Neural cell (in vitro differentiated cells): Measurements from ENCODE around the gene SURF2. TPM values are rescaled to one million over a fixed set of nuclear protein-coding genes. Genes with fewer than 3 reads are reported as not detected.

ENCODE experiments used
- H2AFZ ChIP-seq: fragments of 200-600, 300-800 bp; sonication (generic), shearing (Covaris generic); 2 replicates; pipeline ENCODE4 v1.6.0; 2014; ENCODE audit warnings: low read depth, mild to moderate bottlenecking, antibody characterized with exemption, low read length, moderate library complexity
- H3F3A ChIP-seq: fragments of 200-600 bp; shearing (Covaris generic); 2 replicates; pipeline ENCODE4 v1.6.1; 2016; ENCODE audit warnings: mild to moderate bottlenecking, moderate library complexity, mixed read lengths, antibody characterized with exemption, low read length; ENCODE audit not compliant: insufficient read depth, poor library complexity, severe bottlenecking
- H3K27ac ChIP-seq: fragments of 200-600, 300-800 bp; sonication (generic), shearing (Covaris generic); 2 replicates; pipeline ENCODE4 v1.5.1; 2014; ENCODE audit warnings: mild to moderate bottlenecking, low read length, moderate library complexity
- H3K27me3 ChIP-seq: fragments of 300-800, 200-600 bp; sonication (generic), shearing (Covaris generic); 2 replicates; pipeline ENCODE4 v1.6.0; 2014; ENCODE audit warnings: mild to moderate bottlenecking, low read depth, low read length, moderate library complexity; ENCODE audit not compliant: insufficient read depth
- H3K36me3 ChIP-seq: fragments of 300-800, 200-600 bp; sonication (generic), shearing (Covaris generic); 2 replicates; pipeline ENCODE4 v1.5.1; 2014; ENCODE audit warnings: mild to moderate bottlenecking, antibody characterized with exemption, low read length, moderate library complexity; ENCODE audit not compliant: insufficient read depth
- H3K4me2 ChIP-seq: fragments of 300-800, 200-600 bp; sonication (generic), shearing (Covaris generic); 2 replicates; pipeline ENCODE4 v1.6.0; 2014; ENCODE audit warnings: mild to moderate bottlenecking, low read length
- H3K4me3 ChIP-seq: fragments of 300-800, 200-600 bp; sonication (generic), shearing (Covaris generic); 2 replicates; pipeline ENCODE4 v1.5.1; 2014; ENCODE audit warnings: mild to moderate bottlenecking, low read length, moderate library complexity
- H3K79me2 ChIP-seq: fragments of 200-600 bp; shearing (Covaris generic); replicated peaks from 2 replicates; pipeline ENCODE4 v1.6.0; 2014; ENCODE audit warnings: mild to moderate bottlenecking, low read length, moderate library complexity; ENCODE audit not compliant: insufficient read depth
- H3K9ac ChIP-seq: fragments of 300-800, 200-600 bp; sonication (generic), shearing (Covaris generic); 2 replicates; pipeline ENCODE4 v1.6.1; 2016; ENCODE audit warnings: mild to moderate bottlenecking, low read length, mixed read lengths
- H3K9me2 ChIP-seq: fragments of 200-600 bp; shearing (Covaris generic); 2 replicates; pipeline ENCODE4 v1.6.1; 2016; ENCODE audit warnings: mild to moderate bottlenecking, low read length, mixed read lengths; ENCODE audit not compliant: insufficient read depth
- H3K9me3 ChIP-seq: fragments of 200-600, 300-800 bp; sonication (generic), shearing (Covaris generic); 2 replicates; pipeline ENCODE4 v1.6.1; 2016; ENCODE audit warnings: mild to moderate bottlenecking, mixed run types, low read length, moderate library complexity, mixed read lengths
- H4K20me1 ChIP-seq: fragments of 200-600 bp; shearing (Covaris generic); 2 replicates; pipeline ENCODE4 v1.6.1; 2016; ENCODE audit warnings: mild to moderate bottlenecking, mixed run types; ENCODE audit not compliant: insufficient read depth
- CTCF ChIP-seq: fragments of 450-650 bp; IDR thresholded peaks from 2 replicates; pipeline ENCODE4 v1.5.1; 2014; ENCODE audit warnings: antibody characterized with exemption, mild to moderate bottlenecking, moderate library complexity; ENCODE audit not compliant: poor library complexity, severe bottlenecking
- EP300 ChIP-seq: fragments of 450-650 bp; conservative IDR thresholded peaks from 2 replicates; pipeline ENCODE4 v1.6.1; 2014; ENCODE audit warnings: antibody characterized with exemption, mild to moderate bottlenecking, moderate library complexity; ENCODE audit not compliant: poor library complexity, severe bottlenecking
- EZH2 ChIP-seq: fragments of 200-600, 300-800 bp; shearing (Covaris generic), sonication (generic); IDR thresholded peaks from 2 replicates; pipeline ENCODE4 v1.6.1; 2014; ENCODE audit warnings: antibody characterized with exemption, low read length, borderline replicate concordance, mild to moderate bottlenecking; ENCODE audit not compliant: insufficient read depth, poor library complexity, severe bottlenecking
- MXI1 ChIP-seq: fragments of 450-650 bp; conservative IDR thresholded peaks from 2 replicates; pipeline ENCODE4 v1.6.1; 2014; ENCODE audit warnings: antibody characterized with exemption, mild to moderate bottlenecking; ENCODE audit not compliant: poor library complexity, severe bottlenecking
- POLR2AphosphoS5 ChIP-seq: IDR thresholded peaks from 2 replicates; pipeline ENCODE4 v1.6.1; 2012
- RAD21 ChIP-seq: fragments of 450-650 bp; conservative IDR thresholded peaks from 2 replicates; pipeline ENCODE4 v1.6.1; 2014; ENCODE audit warnings: antibody characterized with exemption, mild to moderate bottlenecking, moderate library complexity
- REST ChIP-seq: IDR thresholded peaks from 2 replicates; pipeline ENCODE4 v1.6.1; 2012; ENCODE audit warnings: borderline replicate concordance
- SMC3 ChIP-seq: fragments of 450-650 bp; conservative IDR thresholded peaks from 2 replicates; pipeline ENCODE4 v1.6.1; 2014; ENCODE audit warnings: antibody characterized with exemption, mild to moderate bottlenecking, moderate library complexity; ENCODE audit not compliant: poor library complexity
- TAF1 ChIP-seq: IDR thresholded peaks from 2 replicates; pipeline ENCODE4 v1.6.1; 2012; ENCODE audit warnings: low read depth
- polyA plus RNA-seq: library from polyadenylated mRNA; depleted of rRNA; stranded (reverse); fragments of >200 nt; gene quantifications from 2 replicates; pipeline ENCODE4 v1.2.3, GENCODE V29; 2014

Gene SURF2
- polyA plus RNA-seq, 1 donor from 2014 or later: 36.4 TPM

- Histone ChIP-seq H3K9me3 (no peaks in the 10 kb centered on the region), H3K9ac (no peak overlapping the region), H3K27me3 (no peaks in the 10 kb centered on the region), H3K27ac (no peak overlapping the region), H3K9me2 (no peaks in the 10 kb centered on the region), H3K36me3 (no peaks in the 10 kb centered on the region), H3K4me3 (no peak overlapping the region), H3F3A (no peaks in the 10 kb centered on the region), H3K4me2 (no peak overlapping the region), H2AFZ (no peak overlapping the region), H3K79me2 (peaks cover 14% of the 10 kb centered on the region), H4K20me1 (no peaks in the 10 kb centered on the region)
- TF ChIP-seq MXI1 (no peak), CTCF (no peak), REST (no peak), TAF1 (no peak), EP300 (no peak), EZH2 (no peak), SMC3 (no peak), RAD21 (no peak), POLR2AphosphoS5 (no peak)
These were observed 24.0 kb upstream of the SURF2 start for GRCh38 chr9:133332381-133332730.

- no peak overlapping the region for H3K4me3 ChIP-seq
- H3K9me2 ChIP-seq: no peaks in the 10 kb centered on the region
- H3K4me2 ChIP-seq: no peak overlapping the region
- H3K36me3 ChIP-seq: no peaks in the 10 kb centered on the region
- H4K20me1 ChIP-seq: no peaks in the 10 kb centered on the region
- no peak overlapping the region for H2AFZ ChIP-seq
- H3K27ac ChIP-seq: no peak overlapping the region
- no peaks in the 10 kb centered on the region for H3K27me3 ChIP-seq
- no peaks in the 10 kb centered on the region for H3K9me3 ChIP-seq
- peaks cover 14% of the 10 kb centered on the region for H3K79me2 ChIP-seq
- no peaks in the 10 kb centered on the region for H3F3A ChIP-seq
- TF ChIP-seq RAD21 (no peak), MXI1 (no peak), EZH2 (no peak), REST (no peak), POLR2AphosphoS5 (no peak), CTCF (no peak), EP300 (no peak), SMC3 (no peak), TAF1 (no peak)
- H3K9ac ChIP-seq: no peak overlapping the region
These were observed 23.3 kb upstream of the SURF2 start for GRCh38 chr9:133333011-133333410.
